MM.1S (cell line): Measurements from ENCODE around the gene LARGE1.

ENCODE experiments used
- EZH2 ChIP-seq: fragments of 300-600 bp; sonication (generic); optimal IDR thresholded peaks from 2 replicates; pipeline ENCODE3; 2017; ENCODE audit warnings: low read depth, mild to moderate bottlenecking, antibody characterized with exemption, low read length, mixed read lengths
- EZH2phosphoT487 ChIP-seq: fragments of 300-600 bp; sonication (generic); IDR thresholded peaks from 2 replicates; pipeline ENCODE4 v1.6.1; 2018; ENCODE audit warnings: antibody characterized with exemption, low read length
- TF ChIP-seq, protein P1 (sequence below): fragments of 300-600 bp; sonication (generic); IDR thresholded peaks from 2 replicates; pipeline ENCODE4 v1.5.1; 2016; ENCODE audit warnings: antibody characterized with exemption, low read length, mixed read lengths

DNA sequence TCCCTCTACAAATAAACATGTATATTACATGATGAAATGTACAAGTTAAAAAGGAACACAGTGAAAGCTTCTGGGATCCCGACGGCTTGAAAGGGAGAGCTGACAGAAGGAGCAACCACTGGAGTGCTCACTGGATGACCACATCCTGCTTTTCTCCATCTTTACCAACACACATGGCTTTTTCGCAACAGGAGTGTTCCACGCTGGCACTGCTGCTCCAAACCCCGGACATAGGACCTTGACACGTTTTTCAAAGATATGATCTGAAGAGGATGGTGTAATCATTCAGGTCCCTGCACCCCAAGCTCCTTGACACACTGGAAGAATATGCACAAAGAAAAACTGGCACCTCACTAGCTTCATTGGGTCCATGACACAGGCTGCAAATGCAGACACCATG, 121.9 kb downstream of the LARGE1 start:
- TF ChIP-seq, protein P1, sequence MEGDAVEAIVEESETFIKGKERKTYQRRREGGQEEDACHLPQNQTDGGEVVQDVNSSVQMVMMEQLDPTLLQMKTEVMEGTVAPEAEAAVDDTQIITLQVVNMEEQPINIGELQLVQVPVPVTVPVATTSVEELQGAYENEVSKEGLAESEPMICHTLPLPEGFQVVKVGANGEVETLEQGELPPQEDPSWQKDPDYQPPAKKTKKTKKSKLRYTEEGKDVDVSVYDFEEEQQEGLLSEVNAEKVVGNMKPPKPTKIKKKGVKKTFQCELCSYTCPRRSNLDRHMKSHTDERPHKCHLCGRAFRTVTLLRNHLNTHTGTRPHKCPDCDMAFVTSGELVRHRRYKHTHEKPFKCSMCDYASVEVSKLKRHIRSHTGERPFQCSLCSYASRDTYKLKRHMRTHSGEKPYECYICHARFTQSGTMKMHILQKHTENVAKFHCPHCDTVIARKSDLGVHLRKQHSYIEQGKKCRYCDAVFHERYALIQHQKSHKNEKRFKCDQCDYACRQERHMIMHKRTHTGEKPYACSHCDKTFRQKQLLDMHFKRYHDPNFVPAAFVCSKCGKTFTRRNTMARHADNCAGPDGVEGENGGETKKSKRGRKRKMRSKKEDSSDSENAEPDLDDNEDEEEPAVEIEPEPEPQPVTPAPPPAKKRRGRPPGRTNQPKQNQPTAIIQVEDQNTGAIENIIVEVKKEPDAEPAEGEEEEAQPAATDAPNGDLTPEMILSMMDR: no peak
- TF ChIP-seq EZH2phosphoT487 (no peak), EZH2 (no peak)
